Endothelial cell (in vitro differentiated cells): ENCODE data around the gene PGLYRP3. TPM values are rescaled to one million over a fixed set of nuclear protein-coding genes. Genes with fewer than 3 reads are reported as not detected.

Source experiments
- DNase-seq: peaks from one replicate; pipeline ENCODE4 v3.0.0; 2021; ENCODE audit warnings: low spot score
- H3K27ac Mint-ChIP-seq: one replicate; pipeline ENCODE4 v1.8.0; 2021; ENCODE audit warnings: mixed read lengths, inconsistent platforms; ENCODE audit not compliant: unreplicated experiment
- H3K27me3 Mint-ChIP-seq: one replicate; pipeline ENCODE4 v1.8.0; 2021; ENCODE audit warnings: mild to moderate bottlenecking, moderate library complexity, mixed read lengths, inconsistent platforms; ENCODE audit not compliant: unreplicated experiment
- H3K36me3 Mint-ChIP-seq: one replicate; pipeline ENCODE4 v1.8.0; 2021; ENCODE audit warnings: mild to moderate bottlenecking, low read depth, mixed read lengths, inconsistent platforms; ENCODE audit not compliant: unreplicated experiment
- H3K4me1 Mint-ChIP-seq: one replicate; pipeline ENCODE4 v1.8.0; 2021; ENCODE audit warnings: mild to moderate bottlenecking, mixed read lengths, inconsistent platforms; ENCODE audit not compliant: unreplicated experiment
- H3K4me3 Mint-ChIP-seq: one replicate; pipeline ENCODE4 v1.8.0; 2021; ENCODE audit warnings: mild to moderate bottlenecking, mixed read lengths, inconsistent platforms; ENCODE audit not compliant: unreplicated experiment
- H3K9me3 Mint-ChIP-seq: one replicate; pipeline ENCODE4 v1.8.0; 2021; ENCODE audit warnings: mixed read lengths, inconsistent platforms; ENCODE audit not compliant: unreplicated experiment
- CTCF ChIP-seq: fragments of 200-600 bp; sonication (generic); IDR thresholded peaks from one replicate; pipeline ENCODE4 v1.5.0; 2021; ENCODE audit warnings: antibody characterized with exemption; ENCODE audit not compliant: unreplicated experiment
- total RNA-seq: library from RNA; stranded (reverse); fragmentation: NEBNext Ultra II Directional; extraction: Animal tissue kit (Norgen Biotek cat#: 25700); gene quantifications from one replicate; pipeline ENCODE4 v1.2.1, GENCODE V29; 2021; ENCODE audit not compliant: unreplicated experiment

Gene PGLYRP3
- total RNA-seq, 1 donor from 2014 or later = 1.1 TPM

GRCh38 chr1:153260585-153261280 is 52.0 kb downstream of the PGLYRP3 start:
- peaks cover 21% of the 10 kb centered on the region for H3K27me3 Mint-ChIP-seq
- TF ChIP-seq CTCF = no peak

GRCh38 chr1:153259387-153259786 is 53.4 kb downstream of the PGLYRP3 start, which contains the start of gene LORICRIN:
Gene LORICRIN, plus strand, starts transcription at chr1:153259687. Its CDS starts 1,263 bp downstream, at chr1:153260950.
- peak within 1 kb of the TSS; percentile 81 for H3K4me3 Mint-ChIP-seq
- peaks cover 10% of the 10 kb centered on the region for H3K4me1 Mint-ChIP-seq
- H3K9me3 Mint-ChIP-seq = no peaks in the 10 kb centered on the region
- H3K27ac Mint-ChIP-seq = no peak within 1 kb of the TSS
- H3K27me3 Mint-ChIP-seq = peaks cover 21% of the 10 kb centered on the region
- no peak for TF ChIP-seq CTCF
- no peak for DNase-seq
- peaks cover 4% of the 10 kb centered on the region for H3K36me3 Mint-ChIP-seq

More at GRCh38 chr1:153260585-153261280, 52.0 kb downstream of the PGLYRP3 start:
- Mint-ChIP-seq H3K4me1 (peaks cover 10% of the 10 kb centered on the region), H3K36me3 (peaks cover 4% of the 10 kb centered on the region), H3K4me3 (peak overlapping the region; percentile 81), H3K27ac (no peak overlapping the region), H3K9me3 (no peaks in the 10 kb centered on the region)
- peak; percentile 39 for DNase-seq

GRCh38 chr1:153253693-153254092 is 59.1 kb downstream of the PGLYRP3 start:
- no peak for TF ChIP-seq CTCF
- no peak for DNase-seq
- peaks cover 9% of the 10 kb centered on the region for H3K4me1 Mint-ChIP-seq
- no peaks in the 10 kb centered on the region for H3K36me3 Mint-ChIP-seq
- H3K9me3 Mint-ChIP-seq = no peaks in the 10 kb centered on the region
- H3K27ac Mint-ChIP-seq = no peak overlapping the region
- peaks cover 2% of the 10 kb centered on the region for H3K27me3 Mint-ChIP-seq
- no peak overlapping the region for H3K4me3 Mint-ChIP-seq

- no peak for TF ChIP-seq CTCF
- Mint-ChIP-seq H3K27me3 (peaks cover 4% of the 10 kb centered on the region), H3K4me3 (no peak overlapping the region), H3K36me3 (no peaks in the 10 kb centered on the region), H3K27ac (no peak overlapping the region), H3K9me3 (no peaks in the 10 kb centered on the region), H3K4me1 (peaks cover 9% of the 10 kb centered on the region)
- DNase-seq = no peak
These were observed 59.7 kb downstream of the PGLYRP3 start for GRCh38 chr1:153253076-153253475.

- no peak overlapping the region for H3K27ac Mint-ChIP-seq
- peaks cover 4% of the 10 kb centered on the region for H3K27me3 Mint-ChIP-seq
- no peak overlapping the region for H3K4me3 Mint-ChIP-seq
- TF ChIP-seq CTCF = no peak
- peaks cover 9% of the 10 kb centered on the region for H3K4me1 Mint-ChIP-seq
- H3K9me3 Mint-ChIP-seq = no peaks in the 10 kb centered on the region
- DNase-seq = no peak
- H3K36me3 Mint-ChIP-seq = no peaks in the 10 kb centered on the region
These were observed 60.8 kb downstream of the PGLYRP3 start for GRCh38 chr1:153251988-153252387.
